Neuronal stem cell (in vitro differentiated cells): ENCODE results near the gene CCDC195. TPM values are rescaled to one million over a fixed set of nuclear protein-coding genes. Genes with fewer than 3 reads are reported as not detected.

Source experiments
- DNase-seq: peaks from one replicate; pipeline ENCODE4 v3.0.0-alpha.2; 2013; ENCODE audit warnings: low spot score
- H2AFZ ChIP-seq: one replicate; pipeline ENCODE4 v1.6.1; 2013; ENCODE audit warnings: mild to moderate bottlenecking, low read length, inconsistent platforms
- H2AK5ac ChIP-seq: 2 replicates; pipeline ENCODE4 v1.6.1; 2013; ENCODE audit warnings: low read depth, mild to moderate bottlenecking, inconsistent platforms, low read length, moderate library complexity, mixed read lengths
- H2BK120ac ChIP-seq: 2 replicates; pipeline ENCODE4 v1.6.1; 2013; ENCODE audit warnings: low read depth, mild to moderate bottlenecking, inconsistent platforms, low read length, moderate library complexity, mixed read lengths
- H2BK12ac ChIP-seq: one replicate; pipeline ENCODE4 v1.6.1; 2013; ENCODE audit warnings: low read length, inconsistent platforms
- H2BK15ac ChIP-seq: 2 replicates; pipeline ENCODE4 v1.6.1; 2013; ENCODE audit warnings: mild to moderate bottlenecking, low read length, inconsistent platforms, mixed read lengths
- H2BK5ac ChIP-seq: one replicate; pipeline ENCODE4 v1.6.1; 2013; ENCODE audit warnings: inconsistent platforms, mild to moderate bottlenecking, low read length, moderate library complexity
- H3K14ac ChIP-seq: one replicate; pipeline ENCODE4 v1.6.1; 2013; ENCODE audit warnings: low read length, inconsistent platforms
- H3K18ac ChIP-seq: 2 replicates; pipeline ENCODE4 v1.6.1; 2013; ENCODE audit warnings: low read length, inconsistent platforms
- H3K23ac ChIP-seq: 2 replicates; pipeline ENCODE4 v1.6.1; 2013; ENCODE audit warnings: low read depth, mild to moderate bottlenecking, mixed read lengths, low read length, inconsistent platforms; ENCODE audit not compliant: poor library complexity
- H3K27ac ChIP-seq: replicated peaks from 3 replicates; pipeline ENCODE4 v1.5.1; 2013; ENCODE audit warnings: low read length, inconsistent platforms
- H3K27me3 ChIP-seq, 3 experiments: 2 replicates each; pipeline ENCODE4 v1.6.1; 2013; ENCODE audit warnings: low read length in 3 of 3, mild to moderate bottlenecking in 2 of 3, inconsistent platforms in 1 of 3, low read depth in 1 of 3, mixed read lengths in 1 of 3, moderate library complexity in 1 of 3; ENCODE audit not compliant: control insufficient read depth in 3 of 3, insufficient read depth in 3 of 3
- H3K36me3 ChIP-seq, 2 donors: replicated peaks in 1 of 2; 2 replicates each; pipeline ENCODE4 v1.6.1; 2013; ENCODE audit warnings: low read length in 2 of 2; ENCODE audit not compliant: control insufficient read depth in 2 of 2, insufficient read depth in 2 of 2
- H3K4ac ChIP-seq: 2 replicates; pipeline ENCODE4 v1.6.1; 2013; ENCODE audit warnings: inconsistent platforms, mild to moderate bottlenecking, low read length, moderate library complexity
- H3K4me1 ChIP-seq, 2 donors: 1 replicate in 1 of 2; 2 replicates in 1 of 2; pipeline ENCODE4 v1.6.1; 2013; ENCODE audit warnings: low read length in 2 of 2, low read depth in 1 of 2; ENCODE audit not compliant: control insufficient read depth in 2 of 2, insufficient read depth in 1 of 2
- H3K4me2 ChIP-seq: one replicate; pipeline ENCODE4 v1.6.1; 2013; ENCODE audit warnings: mild to moderate bottlenecking, low read length, inconsistent platforms; ENCODE audit not compliant: insufficient read depth, poor library complexity, severe bottlenecking
- H3K4me3 ChIP-seq, 2 donors: 2 replicates each; pipeline ENCODE4 v1.5.1; 2013; ENCODE audit warnings: low read length in 2 of 2, mild to moderate bottlenecking in 2 of 2, inconsistent platforms in 1 of 2, moderate library complexity in 1 of 2
- H3K79me1 ChIP-seq: one replicate; pipeline ENCODE4 v1.6.1; 2013; ENCODE audit warnings: low read depth, mild to moderate bottlenecking, inconsistent platforms, low read length, moderate library complexity
- H3K9ac ChIP-seq: one replicate; pipeline ENCODE4 v1.6.1; 2013; ENCODE audit warnings: mild to moderate bottlenecking, low read depth, low read length, inconsistent platforms; ENCODE audit not compliant: poor library complexity
- H3K9me3 ChIP-seq, 2 donors: replicated peaks in 1 of 2; 2 replicates each; pipeline versions ENCODE3 to v1.6.1; 2013; ENCODE audit warnings: low read length in 2 of 2, mild to moderate bottlenecking in 2 of 2, inconsistent platforms in 1 of 2, low read depth in 1 of 2, mixed read lengths in 1 of 2, moderate library complexity in 1 of 2; ENCODE audit not compliant: control insufficient read depth in 2 of 2, insufficient read depth in 1 of 2
- H4K8ac ChIP-seq: one replicate; pipeline ENCODE4 v1.6.1; 2013; ENCODE audit warnings: low read depth, mild to moderate bottlenecking, inconsistent platforms, low read length, moderate library complexity
- H4K91ac ChIP-seq: one replicate; pipeline ENCODE4 v1.6.1; 2013; ENCODE audit warnings: low read length, low read depth, mild to moderate bottlenecking, inconsistent platforms; ENCODE audit not compliant: poor library complexity
- WGBS, 2 donors: extraction: QIAGEN DNeasy Blood & Tissue Kit; methylation state at CpG; one replicate each; pipeline ENCODE4 v1.1.7; 2013; ENCODE audit warnings: missing lambda C conversion rate in 2 of 2, mixed read lengths in 1 of 2; ENCODE audit not compliant: insufficient read length in 2 of 2, insufficient replicate concordance in 1 of 2; ENCODE audit errors: extremely low coverage in 2 of 2; 5-methylcytosine and 5-hydroxymethylcytosine counted together
- polyA plus RNA-seq, 2 experiments: library from polyadenylated mRNA; stranded (reverse); fragments of 200-250 nt; gene quantifications; one replicate each; pipeline ENCODE4 v1.2.3, GENCODE V29; 2013

The CCDC195 gene
- polyA plus RNA-seq (2013, experiment 1 of 2): not detected
- polyA plus RNA-seq (2013, experiment 2 of 2): not detected

DNA sequence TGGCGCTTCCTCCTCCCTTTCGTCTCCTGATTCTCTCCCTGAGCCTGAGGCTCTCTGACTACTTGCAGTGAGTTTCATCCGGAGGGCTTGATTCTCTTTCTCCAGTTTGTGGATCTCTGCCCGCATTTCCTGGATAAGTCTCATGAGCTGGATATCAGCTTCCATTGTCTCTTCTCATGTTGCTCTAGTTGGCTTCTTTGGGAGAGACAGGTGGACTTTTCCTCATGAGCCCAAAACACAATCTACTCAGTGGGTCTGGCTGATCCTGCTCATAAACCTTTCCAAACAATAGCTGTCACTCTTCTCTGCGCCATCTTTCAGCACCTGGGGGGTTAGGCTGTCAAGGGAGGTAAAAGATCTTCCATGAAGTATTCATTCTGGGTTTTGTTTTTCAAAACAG, at the start of gene CCDC195:
TSS of gene CCDC195 (minus strand) at position 165 of the 400 bp plus-strand sequence. CDS start at position 165, 0 bp downstream.
- H2BK5ac ChIP-seq: no peak within 1 kb of the TSS
- no peak within 1 kb of the TSS for H3K4ac ChIP-seq
- H3K9ac ChIP-seq: no peak within 1 kb of the TSS
- no peak within 1 kb of the TSS for H4K8ac ChIP-seq
- no peak within 1 kb of the TSS for H3K23ac ChIP-seq
- H3K36me3 ChIP-seq: no peaks in the 10 kb centered on the region
- H4K91ac ChIP-seq: no peak within 1 kb of the TSS
- no peak within 1 kb of the TSS for H2BK12ac ChIP-seq
- H3K79me1 ChIP-seq: no peaks in the 10 kb centered on the region
- H3K9me3 ChIP-seq: no peaks in the 10 kb centered on the region
- H3K14ac ChIP-seq: no peak within 1 kb of the TSS
- no peak within 1 kb of the TSS for H3K18ac ChIP-seq
- no peak within 1 kb of the TSS for H3K4me2 ChIP-seq
- no peak within 1 kb of the TSS for H2AK5ac ChIP-seq
- H2AFZ ChIP-seq: no peak within 1 kb of the TSS
- H3K27ac ChIP-seq: no peak within 1 kb of the TSS
- H2BK15ac ChIP-seq: no peak within 1 kb of the TSS
- H3K4me1 ChIP-seq: no peaks in the 10 kb centered on the region
- WGBS, 2 donors: no CpG with 5 or more reads among the region's 5 CpGs
- H3K4me3 ChIP-seq: no peak within 1 kb of the TSS
- no peaks in the 10 kb centered on the region for H3K27me3 ChIP-seq
- no peak within 1 kb of the TSS for H2BK120ac ChIP-seq
- no peak for DNase-seq

DNA sequence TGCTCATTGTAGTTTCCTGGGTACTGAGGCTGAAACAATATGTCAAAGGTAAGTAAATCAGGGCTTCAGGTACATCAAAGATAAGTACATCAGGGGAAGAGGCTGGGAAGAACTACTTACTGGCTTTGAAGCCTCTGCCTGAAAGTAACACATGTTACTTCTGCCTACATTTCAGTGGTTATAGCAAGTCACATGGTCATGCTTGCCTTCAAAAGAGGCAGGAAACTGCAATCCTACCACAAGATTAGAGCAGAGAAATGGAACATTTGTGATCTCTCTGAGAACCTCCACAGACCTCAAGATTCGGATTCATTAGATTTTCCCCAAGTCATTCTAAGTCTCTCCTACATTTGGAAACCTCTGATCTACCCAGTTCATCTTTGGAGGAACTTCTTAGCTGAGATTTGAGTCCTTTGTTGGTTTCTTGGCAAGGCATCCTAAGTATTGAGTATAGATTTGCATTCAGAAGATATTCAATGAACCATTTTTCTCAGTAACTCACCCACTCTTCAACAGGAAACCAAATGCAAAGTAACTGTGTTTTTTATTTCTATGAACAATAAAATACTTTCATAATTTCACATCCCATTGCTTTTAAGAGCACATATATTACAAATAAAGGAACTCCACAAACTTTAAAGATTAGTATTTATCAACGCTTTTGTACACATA, 48.5 kb upstream of the CCDC195 start:
- Histone ChIP-seq H2BK5ac (no peak overlapping the region), H3K79me1 (no peaks in the 10 kb centered on the region), H3K23ac (no peak overlapping the region), H3K4me3 (no peak overlapping the region), H2BK15ac (no peak overlapping the region), H3K4me1 (no peaks in the 10 kb centered on the region), H3K14ac (no peak overlapping the region), H3K4ac (no peak overlapping the region), H2BK120ac (no peak overlapping the region), H3K18ac (no peak overlapping the region), H3K9ac (no peak overlapping the region), H3K4me2 (no peak overlapping the region), H3K9me3 (peaks cover 0 to 2% of the 10 kb centered on the region in 2 donors), H2AK5ac (no peak overlapping the region), H4K8ac (no peak overlapping the region), H3K27me3 (no peaks in the 10 kb centered on the region), H2AFZ (no peak overlapping the region), H3K27ac (no peak overlapping the region), H2BK12ac (no peak overlapping the region), H3K36me3 (no peaks in the 10 kb centered on the region), H4K91ac (no peak overlapping the region)
- DNase-seq: no peak
- WGBS, 2 donors: no CpG with 5 or more reads among the region's 2 CpGs

- H2AK5ac ChIP-seq: no peak overlapping the region
- no peak overlapping the region for H2BK15ac ChIP-seq
- H3K27ac ChIP-seq: no peak overlapping the region
- no peak overlapping the region for H2BK12ac ChIP-seq
- WGBS, 2 donors: no CpG with 5 or more reads among the region's 3 CpGs
- H2AFZ ChIP-seq: no peak overlapping the region
- H4K8ac ChIP-seq: no peak overlapping the region
- peak overlapping the region; percentile 7 for H3K4ac ChIP-seq
- no peak overlapping the region for H3K23ac ChIP-seq
- no peaks in the 10 kb centered on the region for H3K4me1 ChIP-seq
- H2BK120ac ChIP-seq: no peak overlapping the region
- no peak overlapping the region for H4K91ac ChIP-seq
- no peaks in the 10 kb centered on the region for H3K79me1 ChIP-seq
- H3K36me3 ChIP-seq: no peaks in the 10 kb centered on the region
- DNase-seq: no peak
- H3K27me3 ChIP-seq: no peaks in the 10 kb centered on the region
- H2BK5ac ChIP-seq: peak overlapping the region; percentile 11
- no peak overlapping the region for H3K4me2 ChIP-seq
- H3K9me3 ChIP-seq: peaks cover 8 to 12% of the 10 kb centered on the region in 2 donors
- H3K9ac ChIP-seq: no peak overlapping the region
- no peak overlapping the region for H3K18ac ChIP-seq
- H3K4me3 ChIP-seq: peak overlapping the region in 1 of 2 donors; percentile 47
- H3K14ac ChIP-seq: no peak overlapping the region
Measured at GRCh38 chr2:224757934-224758548, 41.9 kb upstream of the CCDC195 start.

GRCh38 chr2:224753743-224754540, 37.8 kb upstream of the CCDC195 start:
- H2BK12ac ChIP-seq: no peak overlapping the region
- no peak overlapping the region for H3K4me3 ChIP-seq
- H3K36me3 ChIP-seq: no peaks in the 10 kb centered on the region
- no peak overlapping the region for H2BK120ac ChIP-seq
- H3K27ac ChIP-seq: no peak overlapping the region
- no peak overlapping the region for H3K18ac ChIP-seq
- no peak overlapping the region for H3K4ac ChIP-seq
- no peak overlapping the region for H3K23ac ChIP-seq
- no peak overlapping the region for H4K8ac ChIP-seq
- H3K14ac ChIP-seq: no peak overlapping the region
- no peak overlapping the region for H3K9ac ChIP-seq
- no peaks in the 10 kb centered on the region for H3K4me1 ChIP-seq
- H4K91ac ChIP-seq: no peak overlapping the region
- no peaks in the 10 kb centered on the region for H3K27me3 ChIP-seq
- no peak overlapping the region for H3K4me2 ChIP-seq
- H2BK5ac ChIP-seq: no peak overlapping the region
- H3K9me3 ChIP-seq: peaks cover 8 to 11% of the 10 kb centered on the region in 2 donors
- no peak for DNase-seq
- WGBS, 2 donors: no CpG with 5 or more reads among the region's 1 CpG
- no peak overlapping the region for H2AFZ ChIP-seq
- no peak overlapping the region for H2AK5ac ChIP-seq
- H2BK15ac ChIP-seq: no peak overlapping the region
- H3K79me1 ChIP-seq: no peaks in the 10 kb centered on the region
